Esophagus squamous epithelium (tissue), 4 donors: ENCODE results near the gene NFKBIB.

Experiments used
- POLR2A ChIP-seq, 4 donors: fragments of 450-650 bp; IDR thresholded peaks; one replicate each; pipeline ENCODE4 v1.6.1; 2017; ENCODE audit warnings: antibody characterized with exemption in 4 of 4, mild to moderate bottlenecking in 4 of 4, moderate library complexity in 3 of 4
- TF ChIP-seq, protein P1 (sequence below), 6 experiments: fragments of 450-650 bp in 4 of 6; fragments of 200-600 bp in 2 of 6; sonication (generic) in 2 of 6; IDR thresholded peaks; one replicate each; pipeline ENCODE4 v1.5.1; 2016 to 2019; ENCODE audit warnings: antibody characterized with exemption in 6 of 6, mild to moderate bottlenecking in 4 of 6, moderate library complexity in 4 of 6

DNA sequence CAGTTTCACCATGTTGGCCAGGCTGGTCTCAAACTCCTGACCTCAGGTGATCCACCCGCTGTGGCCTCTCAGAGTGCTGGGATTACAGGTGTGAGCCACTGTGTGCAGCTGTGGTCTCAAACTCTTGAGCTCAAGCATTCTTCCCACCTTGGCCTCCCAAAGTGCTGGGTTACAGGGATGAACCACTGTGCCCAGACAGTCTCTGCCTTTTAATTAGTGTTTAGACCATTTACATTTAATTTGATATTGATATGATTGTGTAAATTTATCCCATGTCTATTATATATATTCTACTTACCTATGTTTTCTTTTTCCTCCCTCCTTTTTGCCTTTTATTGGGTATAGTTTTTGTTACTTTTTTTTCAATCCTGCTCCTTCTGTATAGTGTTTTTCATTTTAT, 1.9 kb downstream of the NFKBIB start:
- no peak for TF ChIP-seq POLR2A (IDR thresholded peaks at IDR 0.05)
- TF ChIP-seq, protein P1, sequence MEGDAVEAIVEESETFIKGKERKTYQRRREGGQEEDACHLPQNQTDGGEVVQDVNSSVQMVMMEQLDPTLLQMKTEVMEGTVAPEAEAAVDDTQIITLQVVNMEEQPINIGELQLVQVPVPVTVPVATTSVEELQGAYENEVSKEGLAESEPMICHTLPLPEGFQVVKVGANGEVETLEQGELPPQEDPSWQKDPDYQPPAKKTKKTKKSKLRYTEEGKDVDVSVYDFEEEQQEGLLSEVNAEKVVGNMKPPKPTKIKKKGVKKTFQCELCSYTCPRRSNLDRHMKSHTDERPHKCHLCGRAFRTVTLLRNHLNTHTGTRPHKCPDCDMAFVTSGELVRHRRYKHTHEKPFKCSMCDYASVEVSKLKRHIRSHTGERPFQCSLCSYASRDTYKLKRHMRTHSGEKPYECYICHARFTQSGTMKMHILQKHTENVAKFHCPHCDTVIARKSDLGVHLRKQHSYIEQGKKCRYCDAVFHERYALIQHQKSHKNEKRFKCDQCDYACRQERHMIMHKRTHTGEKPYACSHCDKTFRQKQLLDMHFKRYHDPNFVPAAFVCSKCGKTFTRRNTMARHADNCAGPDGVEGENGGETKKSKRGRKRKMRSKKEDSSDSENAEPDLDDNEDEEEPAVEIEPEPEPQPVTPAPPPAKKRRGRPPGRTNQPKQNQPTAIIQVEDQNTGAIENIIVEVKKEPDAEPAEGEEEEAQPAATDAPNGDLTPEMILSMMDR (IDR thresholded peaks at IDR 0.05): no peak
